Osteocyte (in vitro differentiated cells): ENCODE measurements around the gene ZNF107. TPM values are rescaled to one million over a fixed set of nuclear protein-coding genes. Genes with fewer than 3 reads are reported as not detected.

ENCODE experiments used
- DNase-seq: peaks from one replicate; pipeline ENCODE4 v3.0.0; 2021; ENCODE audit warnings: mixed read lengths; ENCODE audit not compliant: unreplicated experiment; ENCODE audit errors: extremely low spot score
- H3K27ac Mint-ChIP-seq: one replicate; pipeline ENCODE4 v1.8.0; 2021; ENCODE audit warnings: mild to moderate bottlenecking, mixed read lengths; ENCODE audit not compliant: unreplicated experiment
- H3K27me3 Mint-ChIP-seq: one replicate; pipeline ENCODE4 v1.8.0; 2021; ENCODE audit warnings: mixed read lengths; ENCODE audit not compliant: unreplicated experiment
- H3K36me3 Mint-ChIP-seq: one replicate; pipeline ENCODE4 v1.8.0; 2021; ENCODE audit warnings: mixed read lengths; ENCODE audit not compliant: unreplicated experiment
- H3K4me1 Mint-ChIP-seq: one replicate; pipeline ENCODE4 v1.8.0; 2021; ENCODE audit warnings: mixed read lengths; ENCODE audit not compliant: unreplicated experiment
- H3K4me3 Mint-ChIP-seq: one replicate; pipeline ENCODE4 v1.8.0; 2021; ENCODE audit warnings: mild to moderate bottlenecking, moderate library complexity, mixed read lengths; ENCODE audit not compliant: unreplicated experiment
- H3K9me3 Mint-ChIP-seq: one replicate; pipeline ENCODE4 v1.8.0; 2021; ENCODE audit warnings: mixed read lengths; ENCODE audit not compliant: unreplicated experiment
- microRNA-seq: library from miRNA; unstranded; fragments of <30 nt; microRNA quantifications from one replicate; pipeline ENCODE4 v1.1.0, GENCODE V29; 2020; ENCODE audit not compliant: unreplicated experiment
- total RNA-seq: library from RNA; stranded (reverse); gene quantifications from 2 replicates; pipeline ENCODE4 v1.2.1, GENCODE V29; 2021
- TF ChIP-seq, protein P1 (sequence below): fragments of 200-600 bp; sonication (generic); IDR thresholded peaks from 2 replicates; pipeline ENCODE4 v1.5.0; 2021; ENCODE audit warnings: antibody characterized with exemption, mild to moderate bottlenecking, moderate library complexity

ZNF107 gene
- total RNA-seq, 1 donor from 2014 or later = 2.6 TPM

DNA sequence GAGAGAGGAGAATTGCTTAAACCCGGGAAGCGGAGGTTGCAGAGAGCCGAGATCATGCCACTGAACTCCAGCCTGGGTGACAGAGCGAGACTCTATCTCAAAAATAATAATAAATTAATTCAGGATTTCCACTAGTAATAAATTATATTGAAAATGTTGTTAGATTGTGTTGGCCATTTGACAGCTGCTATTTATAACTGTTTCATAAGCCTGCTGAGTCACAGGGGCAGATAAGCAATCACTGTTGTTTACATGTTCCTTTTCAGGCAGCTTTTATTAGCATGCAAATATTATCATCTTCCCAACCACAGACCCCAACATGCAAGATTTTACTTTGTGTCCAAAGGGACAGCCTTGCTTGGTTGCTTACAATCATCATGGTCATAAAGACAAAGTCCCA is 78.7 kb downstream of the ZNF107 start:
- no peak for DNase-seq
- Mint-ChIP-seq H3K4me1 (no peaks in the 10 kb centered on the region), H3K4me3 (no peak overlapping the region), H3K36me3 (no peaks in the 10 kb centered on the region), H3K27me3 (no peaks in the 10 kb centered on the region), H3K9me3 (peaks cover 15% of the 10 kb centered on the region), H3K27ac (no peak overlapping the region)
- TF ChIP-seq, protein P1, sequence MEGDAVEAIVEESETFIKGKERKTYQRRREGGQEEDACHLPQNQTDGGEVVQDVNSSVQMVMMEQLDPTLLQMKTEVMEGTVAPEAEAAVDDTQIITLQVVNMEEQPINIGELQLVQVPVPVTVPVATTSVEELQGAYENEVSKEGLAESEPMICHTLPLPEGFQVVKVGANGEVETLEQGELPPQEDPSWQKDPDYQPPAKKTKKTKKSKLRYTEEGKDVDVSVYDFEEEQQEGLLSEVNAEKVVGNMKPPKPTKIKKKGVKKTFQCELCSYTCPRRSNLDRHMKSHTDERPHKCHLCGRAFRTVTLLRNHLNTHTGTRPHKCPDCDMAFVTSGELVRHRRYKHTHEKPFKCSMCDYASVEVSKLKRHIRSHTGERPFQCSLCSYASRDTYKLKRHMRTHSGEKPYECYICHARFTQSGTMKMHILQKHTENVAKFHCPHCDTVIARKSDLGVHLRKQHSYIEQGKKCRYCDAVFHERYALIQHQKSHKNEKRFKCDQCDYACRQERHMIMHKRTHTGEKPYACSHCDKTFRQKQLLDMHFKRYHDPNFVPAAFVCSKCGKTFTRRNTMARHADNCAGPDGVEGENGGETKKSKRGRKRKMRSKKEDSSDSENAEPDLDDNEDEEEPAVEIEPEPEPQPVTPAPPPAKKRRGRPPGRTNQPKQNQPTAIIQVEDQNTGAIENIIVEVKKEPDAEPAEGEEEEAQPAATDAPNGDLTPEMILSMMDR = no peak

GRCh38 chr7:64747802-64748201 is 81.9 kb downstream of the ZNF107 start:
- TF ChIP-seq, protein P1 = no peak
- H3K4me3 Mint-ChIP-seq = no peak overlapping the region
- no peaks in the 10 kb centered on the region for H3K27me3 Mint-ChIP-seq
- peaks cover 15% of the 10 kb centered on the region for H3K9me3 Mint-ChIP-seq
- H3K4me1 Mint-ChIP-seq = no peaks in the 10 kb centered on the region
- no peak for DNase-seq
- H3K36me3 Mint-ChIP-seq = no peaks in the 10 kb centered on the region
- no peak overlapping the region for H3K27ac Mint-ChIP-seq

- Mint-ChIP-seq H3K9me3 (peaks cover 8% of the 10 kb centered on the region), H3K27ac (no peak overlapping the region), H3K27me3 (no peaks in the 10 kb centered on the region)
These were observed 87.1 kb downstream of the ZNF107 start for GRCh38 chr7:64753032-64753431.

DNA sequence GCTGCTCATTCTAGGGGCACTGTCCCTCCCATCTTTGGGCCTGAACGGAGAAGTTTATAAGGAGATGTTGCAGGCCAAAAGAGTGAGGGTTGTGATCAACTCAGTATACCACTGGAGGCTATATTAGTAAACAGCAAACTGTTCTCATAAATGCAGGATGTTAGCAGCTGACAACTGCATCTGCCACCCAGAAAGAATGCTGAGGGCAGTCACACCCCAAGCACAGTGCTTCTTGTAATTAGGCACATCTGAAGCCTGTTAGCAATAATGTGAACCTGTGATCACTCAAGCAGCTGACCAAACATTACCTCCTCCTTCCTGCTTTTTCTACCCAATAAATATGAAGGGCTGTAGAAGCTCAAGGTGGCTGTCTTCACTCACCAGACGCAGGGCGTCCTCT is 89.9 kb downstream of the ZNF107 start:
- H3K36me3 Mint-ChIP-seq = no peaks in the 10 kb centered on the region
- no peak for DNase-seq
- H3K4me1 Mint-ChIP-seq = no peaks in the 10 kb centered on the region
- no peak overlapping the region for H3K27ac Mint-ChIP-seq
- H3K27me3 Mint-ChIP-seq = no peaks in the 10 kb centered on the region
- H3K4me3 Mint-ChIP-seq = no peak overlapping the region
- TF ChIP-seq, protein P1 = no peak
- peaks cover 8% of the 10 kb centered on the region for H3K9me3 Mint-ChIP-seq

More at GRCh38 chr7:64753032-64753431, 87.1 kb downstream of the ZNF107 start:
- DNase-seq = no peak
- Mint-ChIP-seq H3K4me3 (no peak overlapping the region), H3K36me3 (no peaks in the 10 kb centered on the region), H3K4me1 (no peaks in the 10 kb centered on the region)
- TF ChIP-seq, protein P1 = no peak

GRCh38 chr7:64758151-64758550 is 92.2 kb downstream of the ZNF107 start:
- Mint-ChIP-seq H3K27ac (no peak overlapping the region), H3K4me1 (no peaks in the 10 kb centered on the region), H3K27me3 (no peaks in the 10 kb centered on the region), H3K36me3 (no peaks in the 10 kb centered on the region), H3K9me3 (peaks cover 2% of the 10 kb centered on the region), H3K4me3 (no peak overlapping the region)
- DNase-seq = no peak
- TF ChIP-seq, protein P1 = no peak

Small RNA genes within 50 kb of the gene (microRNA-seq; reads per million reads assigned to microRNA genes)
- not detected for gene MIR6839

Other genes with a start within 250 kb of the ZNF107 start
- 7.6 and 9.1 TPM in 2 replicates for gene ZNF680, start 103.1 kb upstream of the ZNF107 start, total RNA-seq
- gene ZNF138, start 128.3 kb downstream of the ZNF107 start, total RNA-seq = 2.7 and 4.0 TPM in 2 replicates
- gene ZNF273, start 237.1 kb downstream of the ZNF107 start, total RNA-seq = 1.8 and 2.8 TPM in 2 replicates